IPS-NIHi11 (cell line): ENCODE measurements around the gene CTR9.

ENCODE experiments used
- DNase-seq: peaks from one replicate; pipeline ENCODE4 v3.0.0; 2012; ENCODE audit warnings: mixed read lengths, low spot score

Gene CTR9

GRCh38 chr11:10742460-10743208 lies 8.4 kb upstream of the CTR9 start:
- no peak for DNase-seq

DNA sequence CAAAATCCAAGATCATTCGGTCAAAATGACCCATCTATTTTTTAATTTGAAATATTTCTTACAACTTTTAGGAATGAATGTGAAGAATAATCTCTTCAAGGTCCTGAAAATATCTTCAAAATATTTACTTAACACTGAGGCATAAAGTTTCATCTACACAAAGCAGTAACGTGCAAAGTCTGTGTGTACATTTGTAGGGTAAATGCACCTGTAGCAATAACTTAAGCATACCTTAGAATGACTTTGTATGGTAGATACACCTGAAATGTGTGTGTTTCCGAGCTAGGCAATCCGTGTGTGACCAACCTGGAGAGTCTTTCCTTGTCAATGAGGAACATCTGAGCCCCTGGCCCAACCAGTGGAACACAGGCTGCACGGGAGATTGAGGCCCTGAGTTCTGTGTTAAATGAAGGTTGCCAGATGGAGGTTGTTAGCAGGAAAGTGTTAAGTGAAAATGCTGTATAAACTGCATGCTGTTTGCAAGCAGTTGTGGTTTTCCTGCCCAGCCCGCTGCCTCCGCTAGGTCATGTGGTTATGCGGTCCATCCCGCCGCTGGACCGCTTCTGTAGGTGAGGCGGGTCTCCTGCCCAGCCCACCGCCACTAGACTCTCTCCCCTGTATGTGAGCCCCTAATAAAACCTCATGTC lies 7.6 kb upstream of the CTR9 start:
- no peak for DNase-seq

DNA sequence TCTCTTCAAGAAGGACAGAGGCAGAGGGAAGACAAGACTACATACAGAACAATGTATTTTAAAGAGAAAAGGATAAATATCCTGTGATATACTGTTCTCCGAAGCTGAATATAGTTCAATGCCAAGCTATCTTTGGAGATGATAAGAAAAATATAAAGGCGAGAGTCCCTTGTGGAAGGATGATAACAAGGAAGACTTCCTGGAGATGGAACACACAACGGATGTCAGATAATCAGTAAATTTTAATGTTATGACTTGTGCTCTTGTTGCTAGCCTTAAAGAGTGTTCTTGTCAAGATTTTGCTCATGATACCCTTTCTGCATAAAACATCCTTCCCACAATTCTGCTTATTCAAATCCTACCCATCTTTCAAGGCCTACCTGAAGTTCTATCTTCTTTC lies 6.8 kb upstream of the CTR9 start:
- no peak for DNase-seq

DNA sequence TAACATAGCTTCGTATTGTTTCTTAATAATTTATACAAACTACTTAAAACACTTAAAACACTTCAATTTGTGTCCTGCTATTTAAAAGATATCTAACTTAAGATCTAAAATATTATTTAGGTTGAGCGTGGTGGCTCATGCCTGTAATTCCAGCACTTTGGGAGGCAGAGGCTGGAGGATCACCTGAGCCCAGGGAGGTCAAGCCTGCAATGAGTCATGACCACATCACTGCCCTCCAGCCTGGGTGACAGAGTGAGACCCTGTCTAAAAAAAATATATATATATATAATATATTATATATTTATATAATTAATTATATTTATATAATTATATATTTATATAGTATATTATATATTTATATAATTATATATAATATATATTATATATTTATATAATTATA lies 4.2 kb upstream of the CTR9 start:
- DNase-seq = no peak

- DNase-seq = no peak
Measured at GRCh38 chr11:10747733-10748132, 3.3 kb upstream of the CTR9 start.

- DNase-seq = no peak
Measured at GRCh38 chr11:10749476-10749875, 1.6 kb upstream of the CTR9 start.

DNA sequence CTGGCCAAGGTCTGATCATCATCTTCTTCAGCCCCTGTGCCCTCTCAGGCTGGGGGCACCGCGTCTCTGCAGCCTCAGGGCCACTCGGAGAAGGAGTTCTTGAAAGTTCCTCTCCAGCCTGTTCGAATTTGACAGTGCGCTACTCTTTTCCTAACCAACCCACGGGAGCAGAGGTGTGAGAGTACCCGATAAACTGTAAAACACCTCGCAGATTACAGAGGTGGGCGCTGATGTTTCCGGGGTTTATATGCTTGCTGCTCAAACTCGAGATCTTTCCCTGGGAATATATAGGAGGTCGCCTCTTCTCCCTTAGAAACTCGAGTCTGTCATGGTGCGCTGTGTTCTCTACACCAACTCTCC lies 515 bp downstream of the CTR9 start:
- DNase-seq = no peak

DNA sequence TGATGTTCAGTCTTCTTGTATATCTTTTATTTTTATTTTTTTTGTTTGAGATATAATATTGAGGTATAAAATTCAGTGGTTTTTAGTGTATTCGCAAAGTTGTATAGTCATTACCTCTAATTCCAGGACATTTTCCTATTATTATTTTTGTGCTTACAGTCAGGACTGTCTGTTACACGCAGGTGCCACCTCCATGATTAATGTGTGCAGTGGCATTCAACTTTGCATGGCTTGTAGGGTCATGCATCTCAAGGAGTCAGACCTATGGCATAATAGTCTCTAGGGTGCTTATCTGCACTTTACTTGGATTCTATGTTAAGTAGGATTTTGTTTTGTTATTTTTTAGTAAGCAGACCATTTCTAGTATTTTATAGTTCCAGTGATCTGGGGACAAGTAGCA lies 1.0 kb downstream of the CTR9 start:
- DNase-seq = no peak

DNA sequence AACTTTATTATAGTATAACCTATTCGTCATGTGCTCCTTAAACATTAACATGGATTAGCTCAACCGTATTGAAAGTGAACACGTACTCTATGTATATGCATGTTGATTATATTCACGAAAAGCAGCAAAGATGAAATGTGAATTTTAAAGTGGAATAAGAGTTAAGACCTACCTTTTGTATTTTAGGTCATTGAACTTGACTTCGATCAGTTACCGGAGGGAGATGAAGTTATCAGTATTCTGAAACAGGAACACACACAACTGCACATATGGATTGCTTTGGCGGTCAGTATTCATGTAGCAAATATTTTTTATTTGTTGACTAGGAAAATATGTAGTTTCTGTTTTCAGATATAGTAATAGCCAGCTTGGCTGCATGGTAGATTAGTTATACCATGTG lies 1.4 kb downstream of the CTR9 start:
- no peak for DNase-seq

- DNase-seq = no peak
Measured at GRCh38 chr11:10758957-10759356, 7.9 kb downstream of the CTR9 start.

DNA sequence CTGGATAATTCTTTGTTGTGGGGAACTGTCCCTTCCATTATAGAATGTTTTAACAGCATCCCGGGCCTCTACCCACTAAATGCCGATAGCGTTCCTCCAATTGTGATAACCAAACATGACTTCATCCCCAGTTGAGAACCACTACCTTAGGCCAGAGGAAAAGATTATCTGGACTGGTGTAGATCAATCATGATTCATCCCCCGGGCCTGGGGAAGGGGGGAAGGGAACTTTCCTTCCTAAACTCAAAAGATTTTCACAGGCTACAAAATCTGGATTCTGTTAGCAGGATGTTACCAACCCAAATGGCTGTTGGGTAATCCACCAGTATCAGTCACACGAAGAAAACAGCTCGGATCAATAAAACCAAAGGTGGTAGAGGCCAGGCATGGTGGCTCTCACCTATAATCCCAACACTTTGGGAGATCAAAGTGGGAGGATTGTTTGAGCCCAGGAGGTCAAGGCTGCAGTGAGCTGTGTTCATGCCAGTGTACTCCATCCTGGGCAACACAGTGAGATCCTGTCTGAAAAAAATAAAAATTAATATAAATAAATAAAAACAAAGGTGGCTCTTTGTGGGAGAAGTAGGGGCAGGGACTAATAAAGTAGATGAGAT lies 10.1 kb downstream of the CTR9 start:
- no peak for DNase-seq

GRCh38 chr11:10762185-10762584 lies 11.1 kb downstream of the CTR9 start:
- DNase-seq = no peak

DNA sequence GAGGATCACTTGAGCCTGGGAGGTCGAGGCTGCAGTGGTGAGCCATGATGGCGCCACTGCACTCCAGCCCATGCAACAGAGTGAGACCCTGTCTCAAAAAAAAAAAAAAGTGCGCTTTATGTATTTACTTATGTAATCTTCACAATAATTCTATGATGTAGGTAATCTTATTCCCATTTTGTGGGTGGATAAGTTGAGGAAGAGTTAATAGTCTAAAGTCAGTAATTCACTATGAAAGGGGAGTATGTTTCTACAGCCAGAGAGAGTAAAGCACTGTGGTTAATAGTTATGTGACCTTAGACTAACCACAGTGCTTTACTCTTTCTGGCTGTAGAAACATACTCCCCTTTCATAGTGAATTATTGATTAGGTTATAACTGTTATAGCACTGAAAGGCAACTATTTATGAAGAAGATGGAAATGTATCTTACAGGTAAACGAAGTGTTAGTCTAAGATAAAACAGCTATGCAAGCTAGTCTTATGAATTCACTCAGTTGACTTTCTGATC lies 11.9 kb downstream of the CTR9 start:
- no peak for DNase-seq

GRCh38 chr11:10763766-10764165 lies 12.7 kb downstream of the CTR9 start:
- no peak for DNase-seq

GRCh38 chr11:10764412-10764811 lies 13.4 kb downstream of the CTR9 start:
- no peak for DNase-seq

DNA sequence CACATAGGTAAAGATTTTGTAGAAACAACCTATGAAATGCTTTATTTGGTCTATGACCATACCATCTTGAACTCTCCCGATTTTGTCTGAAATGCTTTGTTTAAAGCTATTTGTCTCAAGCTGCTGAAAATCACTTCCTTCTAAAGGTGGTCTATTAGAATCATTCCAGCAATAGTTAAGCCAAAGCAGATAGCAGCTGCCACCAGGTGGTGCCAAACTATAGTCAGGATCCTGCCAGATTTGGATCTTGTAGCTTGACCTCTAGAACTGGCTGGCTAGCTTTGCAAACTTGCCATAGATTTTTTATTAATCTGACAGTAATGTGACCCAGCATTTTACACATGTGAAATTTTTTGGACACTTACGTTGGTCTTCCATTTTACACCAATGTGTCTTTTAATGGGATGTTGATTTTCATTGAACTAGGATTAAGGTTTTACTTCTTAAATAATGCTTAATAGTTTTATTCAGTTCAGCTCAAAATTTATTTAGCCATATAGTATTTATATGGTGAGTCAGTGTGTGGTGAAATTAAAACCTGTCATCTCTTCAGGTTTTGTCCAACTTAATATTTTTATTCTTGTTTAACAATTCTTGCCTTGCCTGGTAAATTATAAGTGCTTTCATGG lies 19.7 kb downstream of the CTR9 start:
- peak; percentile 72 for DNase-seq

- no peak for DNase-seq
Measured at GRCh38 chr11:10771457-10771856, 20.4 kb downstream of the CTR9 start.

GRCh38 chr11:10774811-10775210 lies 23.8 kb downstream of the CTR9 start:
- DNase-seq = no peak

DNA sequence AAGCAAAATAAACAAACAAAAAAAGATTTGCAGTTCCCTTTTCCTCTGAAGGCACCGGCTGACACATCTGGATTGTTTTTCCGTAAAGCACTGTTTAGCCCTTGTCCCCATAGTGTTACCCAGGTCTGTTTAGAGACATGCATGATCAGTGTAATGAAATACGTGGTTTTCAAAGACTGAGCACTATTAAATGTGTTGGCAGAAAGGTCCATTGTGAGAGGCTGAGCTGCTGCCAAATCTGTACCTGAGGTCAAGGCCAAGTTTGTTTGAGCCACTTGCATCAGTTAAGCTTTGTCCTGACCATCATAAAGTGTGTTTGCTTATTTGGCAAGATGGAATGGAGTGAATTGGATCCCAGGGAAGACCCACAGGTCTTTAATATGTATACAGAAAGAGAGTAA lies 26.3 kb downstream of the CTR9 start:
- DNase-seq = no peak

GRCh38 chr11:10777806-10778205 lies 26.8 kb downstream of the CTR9 start:
- DNase-seq = no peak

DNA sequence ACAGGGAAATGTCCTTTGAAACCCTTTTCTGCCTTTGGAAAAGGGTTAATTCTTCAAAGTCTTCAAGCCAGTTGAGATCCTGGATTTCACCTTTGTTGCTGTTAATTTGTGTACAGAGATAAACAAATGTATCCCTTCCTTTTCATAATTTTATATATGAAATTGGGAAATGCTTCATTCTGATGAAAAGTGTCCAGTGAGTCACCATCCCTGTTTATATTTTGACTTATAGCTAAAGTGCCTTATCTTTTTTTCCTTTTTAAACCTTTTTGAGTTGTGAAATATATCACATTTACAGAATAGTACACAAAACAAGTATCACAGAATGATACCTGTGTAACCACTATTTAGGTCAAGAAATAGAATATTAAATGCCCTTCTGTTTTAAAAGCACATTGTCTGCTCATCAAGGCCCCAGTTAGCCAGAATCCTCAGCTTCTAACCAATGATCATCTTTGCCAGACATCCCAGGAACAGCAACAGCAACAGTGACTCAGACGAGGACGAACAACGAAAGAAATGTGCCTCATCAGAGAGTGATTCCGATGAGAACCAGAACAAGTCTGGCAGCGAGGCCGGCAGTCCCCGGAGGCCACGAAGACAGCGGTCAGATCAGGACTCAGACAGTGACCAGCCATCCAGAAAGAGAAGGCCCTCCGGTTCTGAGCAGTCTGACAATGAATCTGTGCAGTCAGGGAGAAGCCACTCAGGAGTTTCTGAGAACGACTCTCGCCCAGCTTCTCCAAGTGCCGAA lies 27.3 kb downstream of the CTR9 start:
- DNase-seq = no peak

- DNase-seq = no peak
Measured at GRCh38 chr11:10779086-10779485, 28.0 kb downstream of the CTR9 start.
